K562 (cell line): Measurements from ENCODE around the gene GRIA3.

Experiments used
- CREB1 ChIP-seq, 2 experiments: sonication (generic) in 1 of 2; formaldehyde crosslinking in 1 of 2; IDR thresholded peaks; 2 replicates each; pipeline versions ENCODE4 v1.6.1 to v1.8.0; 2012 to 2022; ENCODE audit warnings: inconsistent platforms in 1 of 2, mild to moderate bottlenecking in 1 of 2, missing genetic modification reagents in 1 of 2, moderate library complexity in 1 of 2
- CTCF ChIP-seq, 3 experiments: IDR thresholded peaks in 2 of 3; conservative IDR thresholded peaks in 1 of 3; 2 replicates each; pipeline ENCODE4 v1.5.1; 2011 to 2012; ENCODE audit warnings: low read length in 3 of 3, mild to moderate bottlenecking in 3 of 3, control low read depth in 2 of 3, improper control_type of control experiment in 1 of 3, inconsistent platforms in 1 of 3, low read depth in 1 of 3, mixed read lengths in 1 of 3, moderate library complexity in 1 of 3; ENCODE audit not compliant: insufficient read depth in 2 of 3
- EZH2 ChIP-seq: IDR thresholded peaks from 2 replicates; pipeline ENCODE4 v1.6.1; 2012; ENCODE audit warnings: low read depth, mild to moderate bottlenecking, inconsistent platforms, low read length, borderline replicate concordance
- GATAD2A ChIP-seq: fragments of 450-650 bp; IDR thresholded peaks from 2 replicates; pipeline ENCODE4 v1.6.1; 2017
- HNRNPH1 ChIP-seq: fragments of 200-400 bp; formaldehyde crosslinking; optimal IDR thresholded peaks from 2 replicates; pipeline ENCODE3; 2017; ENCODE audit warnings: low read depth, mild to moderate bottlenecking, low read length, moderate library complexity
- JUN ChIP-seq, 2 experiments: sonication (generic) in 1 of 2; formaldehyde crosslinking in 1 of 2; IDR thresholded peaks; 2 replicates each; pipeline versions ENCODE4 v1.6.1 to v1.8.0; 2012 to 2022; ENCODE audit warnings: borderline replicate concordance in 2 of 2, mild to moderate bottlenecking in 2 of 2, improper control_type of control experiment in 1 of 2, low read depth in 1 of 2, low read length in 1 of 2, missing genetic modification reagents in 1 of 2
- NFE2L1 ChIP-seq: fragments of 450-650 bp; IDR thresholded peaks from 2 replicates; pipeline ENCODE4 v1.6.1; 2016; ENCODE audit warnings: missing genetic modification characterization, low read depth, mild to moderate bottlenecking, missing compliant biosample characterization, moderate library complexity, borderline replicate concordance
- RBBP5 ChIP-seq: fragments of 200-600 bp; sonication (generic); IDR thresholded peaks from 2 replicates; pipeline ENCODE4 v1.6.1; 2012; ENCODE audit warnings: borderline replicate concordance, mild to moderate bottlenecking, low read length, control low read depth, inconsistent platforms; ENCODE audit not compliant: insufficient read depth, poor library complexity, severe bottlenecking
- ZNF133 ChIP-seq: fragments of 250-450 bp; sonication (Bioruptor Pico); IDR thresholded peaks from 2 replicates; pipeline ENCODE4 v1.4.0; 2020; ENCODE audit warnings: mild to moderate bottlenecking
- ZNF449 ChIP-seq: fragments of 250-450 bp; sonication (Bioruptor Pico); IDR thresholded peaks from 2 replicates; pipeline ENCODE4 v1.8.0; 2022; ENCODE audit warnings: moderate library complexity, mild to moderate bottlenecking, inconsistent platforms

- TF ChIP-seq CREB1 (IDR thresholded peaks at IDR 0.05) = no peak
- no peak for TF ChIP-seq CREB1 (CRISPR knock-in tag; IDR thresholded peaks at IDR 0.05)
- no peak for TF ChIP-seq RBBP5
- TF ChIP-seq EZH2 = no peak
- no peak for TF ChIP-seq ZNF449 (CRISPR knock-in tag)
- no peak for TF ChIP-seq JUN (IDR thresholded peaks at IDR 0.05; ENCODE audit: borderline replicate concordance, low read depth, low read length)
- TF ChIP-seq JUN (CRISPR knock-in tag; IDR thresholded peaks at IDR 0.05; ENCODE audit: borderline replicate concordance) = no peak
- no peak for TF ChIP-seq ZNF133 (CRISPR knock-in tag)
- no peak for TF ChIP-seq CTCF (IDR thresholded peaks at IDR 0.05 in 2 of 3, conservative IDR thresholded peaks at IDR 0.05 in 1 of 3; ENCODE audit: insufficient read depth in 2 of 3, low read depth in 1 of 3, low read length in 3 of 3)
- no peak for TF ChIP-seq GATAD2A
- TF ChIP-seq HNRNPH1 = no peak
- no peak for TF ChIP-seq NFE2L1 (tag)
These were observed 126.0 kb downstream of the GRIA3 start for GRCh38 chrX:123310112-123310511.
